ENCODE results near the gene ARL4D. TPM values are rescaled to one million over a fixed set of nuclear protein-coding genes. Genes with fewer than 3 reads are reported as not detected.
"Not testable (repeated sequence)": the region's sequence is repeated elsewhere in the genome, so short reads cannot be mapped to it uniquely, and the experiment has no call there.

ARL4D gene
- total RNA-seq, 1 donor, result 15.1 TPM

- DNase-seq (ENCODE audit: low read depth), result no peak
- TF ChIP-seq CTCF (IDR thresholded peaks at IDR 0.05; ENCODE audit: insufficient read depth, low read depth, low read length), result no peak
- no peak overlapping the region for H3K4me3 ChIP-seq (ENCODE audit: low read depth, low read length)
Measured at GRCh38 chr17:43384476-43384862, 14.3 kb upstream of the ARL4D start.

- no peak overlapping the region for H3K4me3 ChIP-seq (ENCODE audit: low read depth, low read length)
- TF ChIP-seq CTCF (IDR thresholded peaks at IDR 0.05; ENCODE audit: insufficient read depth, low read depth, low read length), result no peak
- DNase-seq (ENCODE audit: low read depth), result no peak
Measured at GRCh38 chr17:43385046-43385831, 13.6 kb upstream of the ARL4D start.

- TF ChIP-seq CTCF (IDR thresholded peaks at IDR 0.05; ENCODE audit: insufficient read depth, low read depth, low read length), result no peak
- peak; percentile 96 for DNase-seq (ENCODE audit: low read depth)
Measured at GRCh38 chr17:43388359-43389045, 10.3 kb upstream of the ARL4D start.

GRCh38 chr17:43389046-43389947 lies 9.5 kb upstream of the ARL4D start:
- H3K4me3 ChIP-seq (ENCODE audit: low read depth, low read length), result peak overlapping the region; percentile 69
- DNase-seq (ENCODE audit: low read depth), result peak; percentile 83
- TF ChIP-seq CTCF (IDR thresholded peaks at IDR 0.05; ENCODE audit: insufficient read depth, low read depth, low read length), result peak; percentile 82

More at GRCh38 chr17:43388359-43389045, 10.3 kb upstream of the ARL4D start:
- peak overlapping the region; percentile 69 for H3K4me3 ChIP-seq (ENCODE audit: low read depth, low read length)

- DNase-seq (ENCODE audit: low read depth), result no peak
- no peak for TF ChIP-seq CTCF (IDR thresholded peaks at IDR 0.05; ENCODE audit: insufficient read depth, low read depth, low read length)
- H3K4me3 ChIP-seq (ENCODE audit: low read depth, low read length), result no peak overlapping the region
Measured at GRCh38 chr17:43392397-43392796, 6.4 kb upstream of the ARL4D start.

GRCh38 chr17:43393944-43394482 lies 4.8 kb upstream of the ARL4D start:
- peak; percentile 88 for TF ChIP-seq CTCF (IDR thresholded peaks at IDR 0.05; ENCODE audit: insufficient read depth, low read depth, low read length)
- DNase-seq (ENCODE audit: low read depth), result peak; percentile 88
- no peak overlapping the region for H3K4me3 ChIP-seq (ENCODE audit: low read depth, low read length)

- DNase-seq (ENCODE audit: low read depth), result not testable (repeated sequence)
Measured at GRCh38 chr17:43394696-43395095, 4.1 kb upstream of the ARL4D start.

More at GRCh38 chr17:43394696-43395095, 4.1 kb upstream of the ARL4D start:
- H3K4me3 ChIP-seq (ENCODE audit: low read depth, low read length), result not testable (repeated sequence)
